Stimulated activated CD8-positive, alpha-beta memory T cell treated with anti-CD3 and anti-CD28 coated beads, Interleukin-15, amount 100 ng/mL, for 48 hours (primary cell): ENCODE measurements around the gene CARD14.
A peak's percentile ranks its signal among the peaks of the same experiment; 100 is the strongest.

Experiments
- DNase-seq, 2 donors: peaks; one replicate each; pipeline ENCODE4 v3.0.0-alpha.2; 2020; ENCODE audit warnings: low read depth in 2 of 2

The CARD14 gene

DNA sequence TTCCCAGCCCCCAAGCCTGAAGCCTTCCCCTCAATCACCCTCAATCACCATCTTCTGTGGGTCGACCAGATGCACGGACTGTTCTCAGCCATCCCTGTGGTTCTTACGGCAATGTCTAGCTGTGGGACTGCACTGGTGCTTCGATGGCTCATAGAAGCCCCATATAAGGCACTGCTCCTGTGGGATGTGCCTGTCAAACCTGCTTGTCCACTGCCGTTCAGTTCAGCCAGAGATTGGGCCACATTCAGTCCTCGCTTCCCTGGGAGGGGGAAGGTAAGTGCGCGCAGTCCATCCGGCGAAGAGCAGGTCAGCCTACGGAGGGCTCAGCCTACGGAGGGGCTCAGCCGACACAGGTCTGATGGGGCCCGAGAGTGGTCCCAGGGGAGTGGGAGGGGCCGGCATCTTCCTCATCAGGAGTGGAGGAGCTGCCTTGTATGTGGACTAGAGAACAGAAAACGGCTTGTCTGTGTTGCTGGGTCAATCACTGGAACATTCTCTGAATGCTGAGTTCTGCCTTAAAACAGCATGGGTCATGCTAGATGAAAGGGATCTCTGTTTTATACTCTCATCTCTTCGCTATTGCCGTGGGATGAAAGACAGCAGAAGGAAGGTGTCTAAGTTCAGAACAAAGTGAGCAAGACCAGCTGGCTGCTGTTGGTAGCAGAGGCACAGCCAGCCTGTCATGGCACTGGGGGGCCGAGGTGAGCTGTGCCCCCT lies at the start of gene CARD14:
Gene CARD14 (plus strand): TSS at position 247 of the 717 bp plus-strand sequence. CDS start 11,409 bp downstream, outside the sequence.
- DNase-seq, result no peak

DNA sequence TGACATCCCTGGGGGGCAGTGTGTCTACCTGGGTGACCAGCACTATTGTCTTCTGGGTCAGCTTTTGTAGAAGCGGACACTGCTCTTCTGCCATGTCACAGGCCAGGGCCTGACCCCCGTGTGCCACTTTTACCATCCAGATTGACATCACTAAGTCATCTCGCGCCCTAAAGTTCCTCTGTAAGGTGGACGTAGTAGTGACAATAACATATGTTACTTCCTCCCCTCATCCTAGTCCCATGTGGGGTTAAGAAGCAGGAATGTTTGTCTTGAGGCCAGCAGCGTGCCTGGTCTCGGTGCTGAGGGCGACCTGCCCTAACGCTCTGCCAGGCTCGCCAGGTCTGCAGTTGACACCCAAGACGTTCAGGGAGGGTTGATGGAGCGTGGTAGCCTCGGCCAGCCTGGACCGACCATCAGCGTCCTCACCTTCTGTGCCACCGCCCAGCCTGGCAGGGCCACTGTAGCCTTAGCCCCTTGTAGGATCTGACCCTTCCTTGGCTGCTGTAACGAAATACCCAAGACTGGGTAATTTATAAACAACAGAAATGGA lies 47.7 kb upstream of the CARD14 start:
- no peak for DNase-seq

DNA sequence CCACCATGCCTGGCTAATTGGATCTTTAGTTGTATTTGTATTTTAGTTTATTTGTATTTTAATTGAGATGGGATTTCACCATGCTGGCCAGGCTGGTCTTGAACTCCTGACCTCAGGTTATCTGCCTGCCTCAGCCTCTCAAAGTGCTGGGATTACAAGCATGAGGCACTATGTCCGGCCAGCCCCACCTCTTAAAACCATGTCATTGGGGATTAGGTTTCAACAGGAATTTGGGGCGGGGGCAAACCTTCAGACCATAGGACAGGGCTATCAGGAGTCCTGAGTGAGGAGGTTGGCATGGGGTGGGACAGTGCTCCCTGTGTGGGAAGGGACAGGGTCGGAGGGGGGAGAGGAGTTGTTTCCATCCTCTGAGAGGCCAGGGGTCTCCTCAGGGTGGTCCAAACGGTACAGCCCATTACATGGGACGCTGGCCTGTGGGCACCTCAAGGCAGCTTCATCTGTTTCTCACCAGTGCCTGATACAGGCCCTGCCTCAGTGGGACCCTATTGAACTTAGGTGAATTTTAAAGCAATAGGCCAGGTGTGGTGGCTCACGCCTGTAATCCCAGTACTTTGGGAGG lies 46.8 kb upstream of the CARD14 start:
- no peak for DNase-seq

DNA sequence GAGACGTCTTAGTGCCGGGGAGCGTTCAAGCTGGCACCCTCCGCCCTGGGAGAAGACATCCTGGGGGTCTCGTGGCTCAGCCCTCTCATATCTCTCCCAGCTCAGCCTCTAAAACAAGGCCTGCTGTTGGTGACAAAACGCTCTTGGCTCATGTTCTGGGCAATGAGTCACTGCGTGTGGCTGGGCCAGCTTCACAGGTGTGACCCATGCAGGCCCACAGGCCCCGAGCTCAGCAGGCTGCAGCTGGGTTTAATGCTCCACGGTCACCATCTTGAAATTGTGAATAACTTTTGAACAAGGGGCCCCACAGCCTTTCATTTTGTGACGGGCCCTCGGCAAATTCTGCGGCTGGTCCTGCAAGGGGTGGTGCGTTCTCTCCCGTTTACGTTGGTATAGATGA lies 46.0 kb upstream of the CARD14 start:
- DNase-seq, result no peak

DNA sequence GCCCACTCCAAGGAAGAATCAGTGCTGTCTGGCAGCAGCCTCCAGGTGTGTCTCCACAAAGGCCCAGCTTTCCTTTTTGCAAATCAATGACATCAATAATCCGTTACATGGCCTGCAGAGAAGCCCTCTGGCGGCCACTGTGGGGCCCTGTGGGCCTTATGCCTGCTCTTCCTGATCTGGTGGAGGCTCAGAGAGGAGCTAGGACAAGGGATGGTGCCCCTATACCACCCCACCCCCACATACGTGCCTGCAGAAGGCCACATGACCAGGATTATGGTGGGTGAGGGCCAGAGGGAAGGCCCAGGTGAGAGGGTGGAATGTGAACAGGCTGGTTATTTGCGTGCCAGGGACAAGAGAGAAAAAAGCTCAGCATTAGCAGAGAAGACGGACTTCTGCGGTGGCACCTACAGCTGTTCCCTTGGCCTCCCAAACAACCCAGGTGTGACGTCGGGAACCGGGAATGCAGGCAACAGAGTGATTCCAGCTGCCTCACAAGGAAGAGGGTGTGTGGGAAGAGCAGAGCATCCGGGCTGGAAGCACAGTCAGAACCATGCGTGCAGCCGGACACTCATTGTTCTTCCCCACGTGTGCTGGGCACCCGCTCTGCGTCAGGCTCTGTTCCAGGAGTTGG lies 45.4 kb upstream of the CARD14 start:
- no peak for DNase-seq

DNA sequence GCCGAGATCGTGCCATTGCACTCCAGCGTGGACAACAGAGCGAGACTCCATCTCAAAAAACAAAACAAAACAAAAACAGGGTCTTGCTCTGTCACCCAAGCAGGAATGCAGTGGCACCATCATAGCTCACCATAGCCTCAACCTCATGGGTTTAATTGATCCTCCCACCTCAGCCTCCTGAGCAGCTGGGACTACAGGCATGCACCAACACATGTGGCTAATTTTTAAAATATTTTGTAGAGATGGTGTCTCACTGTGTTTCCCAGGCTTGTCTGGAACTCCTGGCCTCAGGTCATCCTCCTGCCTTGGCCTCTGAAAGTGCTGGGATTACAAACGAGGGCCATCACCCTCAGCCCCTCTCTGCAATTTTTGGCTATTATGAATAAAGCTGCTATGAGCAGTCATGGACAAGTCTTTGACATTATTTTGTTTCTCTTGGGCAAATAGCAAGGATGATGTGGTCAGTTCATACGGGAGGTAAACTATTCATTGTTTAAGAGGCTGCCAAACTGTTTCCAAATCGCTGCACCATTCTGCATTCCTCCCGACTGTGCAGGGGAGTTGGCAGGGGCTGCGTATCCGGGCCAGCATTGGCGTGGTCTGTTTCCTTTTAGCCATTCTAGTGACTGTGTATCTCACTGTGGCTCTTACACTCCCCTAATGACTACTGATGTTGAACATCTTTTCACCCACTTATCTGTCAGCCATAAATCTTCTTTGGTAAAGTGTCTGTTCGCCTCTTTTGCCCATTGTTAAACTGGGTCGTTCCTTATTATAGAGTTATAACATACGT lies 44.0 kb upstream of the CARD14 start:
- DNase-seq, result no peak

DNA sequence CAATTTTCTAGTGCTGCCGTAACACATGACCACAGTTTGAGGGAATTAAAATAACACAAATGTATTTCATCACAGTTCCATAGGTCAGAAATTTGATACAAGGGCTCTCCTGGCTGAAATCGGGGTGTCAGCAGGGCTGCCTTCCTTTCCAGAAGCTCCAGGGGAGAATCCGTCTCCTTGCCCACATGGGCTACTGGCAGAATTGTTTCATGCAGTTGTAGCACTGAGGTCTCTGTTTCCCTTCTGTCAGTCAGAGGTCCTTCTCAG lies 43.4 kb upstream of the CARD14 start:
- DNase-seq, result no peak

DNA sequence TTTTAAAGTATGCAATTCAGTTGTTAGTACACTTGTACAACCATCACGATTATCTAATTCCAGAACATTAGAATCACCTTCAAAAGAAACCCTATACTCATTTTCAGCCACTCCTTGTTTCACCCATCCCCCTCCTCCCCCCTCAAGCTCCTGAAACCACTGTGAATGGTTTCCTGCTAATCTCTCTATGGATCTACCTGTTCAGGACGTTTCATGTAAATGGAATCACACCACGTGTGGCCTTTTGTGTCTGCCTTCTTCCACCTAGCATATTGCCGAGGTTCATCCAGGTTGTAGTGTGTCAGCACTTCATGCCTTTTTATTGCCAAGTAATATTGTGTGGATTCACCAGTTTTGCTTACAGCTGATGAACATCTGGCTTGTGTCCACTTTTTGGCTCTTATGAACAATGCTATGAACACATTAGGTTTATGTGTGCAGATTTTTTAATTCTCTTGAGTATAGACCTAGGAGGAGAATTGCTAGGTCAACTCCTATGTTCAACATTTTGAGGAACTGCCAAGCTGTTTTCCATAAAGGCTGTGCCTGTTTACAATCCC lies 40.7 kb upstream of the CARD14 start:
- DNase-seq, result no peak

DNA sequence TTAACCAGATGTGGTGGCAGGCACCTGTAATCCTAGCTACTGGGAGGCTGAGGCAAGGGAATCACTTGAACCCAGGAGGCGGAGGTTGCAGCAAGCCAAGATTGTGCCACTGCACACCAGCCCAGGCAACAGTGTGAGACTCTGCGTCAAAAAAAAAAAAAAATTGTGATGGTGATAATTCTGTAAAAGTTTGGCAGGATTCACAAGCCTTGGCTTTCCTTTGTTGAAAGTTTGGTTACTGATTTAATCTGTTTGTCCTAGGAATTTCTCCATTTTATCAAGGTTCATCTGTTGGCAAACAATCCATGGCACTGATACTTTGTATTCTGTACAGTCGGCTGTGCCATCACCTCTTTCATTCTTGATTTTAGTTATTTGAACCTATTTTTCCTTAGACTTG lies 38.8 kb upstream of the CARD14 start:
- no peak for DNase-seq

DNA sequence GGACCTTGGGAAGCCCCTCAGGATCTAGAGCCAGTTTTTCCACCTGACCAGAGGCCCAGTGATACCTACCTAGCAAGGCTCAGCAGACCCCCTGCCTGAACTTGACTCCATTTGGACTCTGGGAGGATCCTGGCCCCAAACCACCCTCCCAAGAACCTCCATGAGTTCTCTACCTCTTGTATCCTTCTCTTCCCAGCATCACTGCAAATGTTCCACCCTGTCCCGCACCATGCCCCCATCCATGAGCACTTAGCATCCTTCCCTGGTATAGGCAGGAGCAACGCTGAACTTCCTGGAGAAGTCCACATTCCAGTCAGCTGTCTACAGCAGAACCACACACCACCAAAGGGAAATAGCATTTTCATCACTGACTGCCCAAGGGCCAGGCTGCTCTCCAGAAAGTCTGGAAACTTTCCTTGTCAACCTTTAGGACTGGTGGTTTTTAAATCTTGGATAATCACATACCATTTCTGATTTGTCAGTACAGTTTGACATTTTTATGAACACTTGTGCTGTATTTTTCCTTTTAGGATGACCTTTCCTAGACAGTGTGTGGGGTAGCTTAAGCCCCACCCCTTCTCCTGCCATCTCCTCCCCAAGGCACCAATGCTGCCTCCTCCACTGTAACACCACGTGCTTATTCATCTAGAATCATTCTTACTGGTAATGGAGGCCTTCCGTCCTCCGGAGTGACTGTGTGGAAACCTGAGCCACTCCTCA lies 36.8 kb upstream of the CARD14 start:
- DNase-seq, result no peak

DNA sequence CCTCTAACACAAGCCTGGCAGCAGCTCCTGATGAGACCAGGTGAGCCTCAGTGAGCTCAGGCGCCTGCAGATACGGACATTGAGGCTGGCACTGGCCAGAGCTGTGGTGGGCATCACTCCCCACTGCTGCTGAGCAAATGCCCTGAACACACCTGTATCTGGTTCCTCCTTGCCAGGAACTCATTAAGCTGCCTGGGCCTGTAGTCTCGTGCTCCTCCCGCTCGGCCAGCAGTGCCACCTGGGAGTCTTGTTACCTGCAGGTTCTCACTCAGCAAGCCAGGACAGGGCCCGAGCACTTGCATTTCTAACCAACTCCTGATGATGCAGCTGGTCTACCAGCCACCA lies 36.2 kb upstream of the CARD14 start:
- DNase-seq, result no peak

DNA sequence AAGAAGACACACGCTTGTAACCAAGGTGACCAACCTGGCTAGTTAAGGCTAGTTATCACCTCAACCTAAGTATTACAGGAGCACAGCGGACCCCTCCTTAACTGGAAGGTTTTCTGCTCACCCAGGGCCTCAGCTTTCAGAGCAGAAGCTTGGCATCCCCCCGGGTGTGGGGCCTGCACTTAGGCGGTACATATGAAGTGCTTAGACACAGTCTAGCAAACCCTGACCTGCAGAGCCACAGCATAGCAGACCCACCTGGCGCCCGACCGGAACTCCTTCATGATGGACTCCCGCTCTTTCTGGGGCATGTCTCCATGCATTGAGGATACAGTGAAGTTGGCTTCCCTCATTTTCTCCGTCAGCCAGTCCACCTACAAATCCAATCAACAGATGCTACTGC lies 32.7 kb upstream of the CARD14 start:
- no peak for DNase-seq

DNA sequence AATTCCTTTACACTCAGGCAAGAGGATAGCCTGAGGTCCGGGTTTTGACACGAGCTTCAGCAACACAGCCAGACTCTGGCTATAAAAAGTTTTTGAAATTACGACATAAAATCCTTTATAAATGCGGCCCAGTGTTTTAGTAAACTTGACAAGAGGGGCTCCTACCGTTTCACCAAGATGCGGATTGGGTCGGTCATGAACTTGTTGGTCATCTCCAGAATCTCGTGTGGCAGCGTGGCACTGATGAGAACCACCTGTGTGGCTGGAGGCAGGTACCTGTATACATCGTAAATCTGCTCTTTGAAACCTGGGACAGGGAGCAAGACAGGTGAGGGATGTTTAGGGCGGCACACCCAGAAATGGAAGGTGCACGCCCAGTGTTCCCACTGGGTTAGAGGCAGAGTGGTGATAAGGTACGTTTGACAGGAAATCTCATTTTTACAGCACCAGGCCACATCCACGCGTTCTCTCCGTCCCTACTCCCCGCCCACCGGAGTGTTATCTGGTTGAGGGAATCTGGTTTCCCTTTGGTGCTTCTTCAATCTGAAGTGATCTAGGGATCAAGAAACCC lies 30.9 kb upstream of the CARD14 start:
- no peak for DNase-seq

DNA sequence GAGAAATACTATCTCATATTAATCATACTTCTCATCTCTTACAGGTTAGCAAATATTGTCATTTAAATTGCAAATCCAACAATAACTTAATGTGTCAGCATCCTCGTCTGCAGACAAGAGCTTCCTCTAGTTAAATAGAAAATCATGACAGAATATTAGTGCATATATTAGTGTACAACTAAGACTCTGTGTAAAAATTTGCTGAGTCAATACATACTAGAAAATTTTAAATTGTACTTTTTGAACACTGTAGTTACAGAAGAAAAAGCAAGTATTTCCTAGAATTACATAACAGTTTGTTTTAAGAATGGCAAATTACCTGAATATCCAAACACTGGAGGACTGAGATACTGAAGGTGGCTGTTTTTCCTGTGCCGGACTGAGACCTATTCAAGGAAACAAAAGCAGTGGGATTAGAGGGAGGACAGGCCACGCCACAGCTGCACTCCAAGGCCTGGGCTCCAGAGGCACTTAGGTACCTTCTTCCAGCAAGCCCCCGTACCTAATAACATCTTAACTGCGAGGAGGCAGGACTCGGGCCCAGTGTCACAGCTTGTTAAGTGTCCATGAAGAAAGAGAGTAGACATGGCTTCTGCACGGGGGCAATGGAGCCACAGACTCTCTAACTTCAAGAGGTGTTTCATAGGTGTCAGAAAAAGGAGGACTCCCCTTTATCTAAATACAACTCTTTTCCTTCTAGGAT lies 28.2 kb upstream of the CARD14 start:
- no peak for DNase-seq

DNA sequence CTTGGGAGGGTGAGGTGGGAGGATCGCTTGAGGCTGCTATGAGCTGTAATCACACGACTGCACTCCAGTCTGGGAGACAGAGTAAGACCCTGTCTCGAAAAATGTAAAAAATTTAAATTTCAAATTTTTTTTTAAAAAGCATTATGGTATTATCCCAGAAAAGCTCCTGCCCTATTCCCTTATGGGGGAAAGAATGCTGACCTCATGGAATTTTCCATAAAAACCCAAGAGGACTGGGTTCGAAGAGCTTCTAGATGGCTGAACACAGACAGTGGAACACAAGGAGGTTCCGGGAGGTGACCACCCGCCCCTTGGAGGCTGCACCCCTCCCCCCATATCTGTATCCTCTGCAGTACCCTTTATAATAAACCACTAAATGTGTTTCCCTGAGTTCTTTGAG lies 26.9 kb upstream of the CARD14 start:
- no peak for DNase-seq

DNA sequence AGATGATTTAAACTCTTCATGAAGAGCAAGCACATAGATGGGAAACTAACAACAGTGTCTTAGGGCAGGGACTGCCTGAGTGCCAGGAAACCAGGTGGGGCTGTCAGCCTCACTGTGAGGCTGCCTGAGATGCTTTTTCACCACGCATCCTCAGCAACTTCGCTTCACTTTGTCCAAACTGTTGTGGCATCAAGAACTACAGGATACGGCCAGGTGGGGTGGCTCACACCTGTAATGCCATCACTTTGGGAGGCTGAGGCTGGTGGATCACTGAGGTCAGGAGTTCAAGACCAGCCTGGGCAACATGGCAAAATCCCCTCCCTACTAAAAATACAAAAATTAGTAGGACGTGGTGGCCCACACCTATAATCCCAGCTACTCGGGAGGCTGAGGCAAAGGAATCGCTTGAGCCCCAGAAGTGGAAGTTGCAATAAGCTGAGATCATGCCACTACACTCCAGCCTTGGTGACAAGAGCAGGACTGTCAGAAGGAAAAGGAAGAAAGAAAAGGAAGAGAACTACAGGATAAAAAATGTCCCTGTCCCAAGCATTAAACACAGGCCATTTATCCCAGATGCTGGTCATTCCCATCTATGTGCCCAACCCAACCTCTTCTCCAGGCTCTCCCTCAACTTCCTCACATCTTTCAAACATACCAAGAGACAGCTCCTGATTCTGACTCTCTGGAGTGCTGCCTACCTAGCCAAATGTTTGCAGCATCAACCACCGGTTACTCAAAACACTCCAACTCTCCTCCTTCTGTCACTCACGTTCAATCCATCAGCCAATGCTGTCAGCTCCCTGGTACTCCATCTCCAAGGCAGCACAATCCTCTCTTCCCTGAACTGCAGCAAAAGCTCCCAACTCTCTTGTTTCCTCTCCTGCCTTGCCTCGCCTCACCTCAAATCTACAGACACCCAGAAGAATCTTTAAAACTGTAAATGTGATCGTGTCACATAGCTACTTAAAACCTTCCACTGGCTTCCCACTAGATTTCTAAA lies 24.5 kb upstream of the CARD14 start:
- DNase-seq, result no peak

DNA sequence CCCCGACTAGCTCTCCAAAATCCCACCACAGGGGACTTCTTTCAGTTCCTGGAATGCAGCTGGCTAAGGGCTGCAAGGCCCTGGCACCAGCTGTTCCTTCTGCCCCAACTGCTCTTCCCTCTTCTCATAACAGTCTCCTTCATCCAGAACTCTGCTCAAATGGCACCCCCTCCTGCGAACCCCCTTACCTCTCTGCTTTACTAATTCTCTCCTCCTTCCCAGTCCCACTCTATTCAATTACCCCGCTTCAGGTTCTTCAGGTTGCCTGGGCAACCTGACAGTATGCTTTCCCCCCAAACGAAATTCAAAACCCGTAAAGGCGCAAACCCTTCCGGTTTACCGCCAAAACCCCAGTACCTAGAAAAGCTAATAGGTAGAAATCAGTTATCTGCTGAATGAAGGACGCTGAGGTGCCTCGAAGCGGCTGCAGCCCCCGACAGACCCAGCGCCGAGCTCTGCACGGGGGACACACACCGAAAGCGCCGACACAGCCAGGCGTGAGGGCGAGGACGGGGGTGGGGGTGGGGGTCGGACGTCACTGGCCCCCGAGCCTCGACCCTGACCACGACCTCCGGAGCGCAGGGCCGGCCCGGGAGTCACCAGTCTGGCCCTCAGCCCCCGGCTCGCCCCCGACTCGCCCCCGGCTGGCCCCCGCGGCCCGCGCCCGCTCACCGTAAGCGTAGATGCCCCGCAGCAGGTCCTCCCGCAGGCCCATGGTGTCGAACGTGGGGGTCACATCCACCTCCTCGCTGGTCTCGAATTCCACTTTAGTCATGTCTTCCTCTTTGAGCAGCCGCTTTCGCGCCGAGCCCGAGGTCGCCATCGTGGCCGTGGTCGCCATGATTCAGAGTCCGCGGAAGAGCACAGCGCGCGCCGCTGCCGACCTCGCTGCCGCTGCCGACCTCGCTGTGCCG lies 23.5 kb upstream of the CARD14 start:
- peak in 1 of 2 donors; percentile 7 for DNase-seq
